ENCODE measurements around the gene SWAP70. TPM values are rescaled to one million over a fixed set of nuclear protein-coding genes. Genes with fewer than 3 reads are reported as not detected.

Gene SWAP70
- total and polyA plus RNA-seq, 9 of the 15 experiments (the other 6 are each of a cell fraction or from before 2014, with no cell fraction given), result 1.7 to 4.9 (median 3.9) TPM

DNA sequence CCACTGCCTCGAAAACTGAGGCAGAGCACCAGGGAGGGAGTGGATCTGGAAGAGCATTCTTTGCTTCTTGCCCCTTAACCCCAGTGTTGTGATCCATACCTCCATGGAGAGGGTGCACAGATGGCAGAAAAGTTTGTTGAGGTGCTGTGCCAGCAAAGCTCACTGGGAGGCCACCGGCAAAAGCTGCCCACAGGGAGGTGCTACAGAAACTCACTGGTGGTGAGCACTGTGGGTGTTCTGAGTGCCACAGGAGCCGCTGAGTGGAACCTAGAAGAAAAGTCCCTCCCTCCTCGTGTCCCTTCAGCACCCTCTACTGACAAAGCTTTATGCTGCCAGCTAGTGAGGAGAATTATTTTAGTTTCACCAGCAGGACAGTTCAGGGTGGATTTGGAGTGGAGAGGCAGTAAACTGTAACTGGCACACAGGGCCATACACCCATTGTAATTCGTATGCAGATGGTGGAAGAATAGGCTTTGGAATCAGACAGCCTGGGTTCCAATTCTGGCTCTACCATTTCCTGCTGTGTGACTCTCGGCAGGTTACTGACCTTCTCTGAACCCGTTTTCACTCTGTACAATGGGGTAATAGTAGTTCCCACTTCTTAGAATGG lies 84.6 kb downstream of the SWAP70 start:
- no peaks in the 10 kb centered on the region for H3K79me2 ChIP-seq (ENCODE audit: control insufficient read depth, insufficient read depth, low read length)
- H3K36me3 ChIP-seq (ENCODE audit: control insufficient read depth, insufficient read depth, low read length), result no peaks in the 10 kb centered on the region
- peak; percentile 96 for FAIRE-seq
- intact Hi-C loops (cut with micrococcal nuclease) (loop anchor here (1.0 kb wide), 2 partner anchors 134 to 213 kb away; no protein-coding TSS in a partner anchor), in situ Hi-C loops (cut with MboI) (loop anchor here (5.0 kb wide), 1 partner anchor 211 kb away; no protein-coding TSS in a partner anchor)
- no peaks in the 10 kb centered on the region for H3K9me1 ChIP-seq (ENCODE audit: control insufficient read depth, insufficient read depth, low read length)
- H3K9me3 ChIP-seq (replicated peaks; ENCODE audit: control insufficient read depth, insufficient read depth, low read depth, low read length), result no peaks in the 10 kb centered on the region
- ChIA-PET CTCF (ENCODE audit: low intra/inter-chr PET ratio) (interaction anchor here (1.6 kb wide), 1 partner anchor 135 kb away, joined by 16 read pairs; no protein-coding TSS in a partner anchor), POLR2A (interaction anchor here (0.5 to 1.7 kb wide), 5 partner anchors 14 to 515 kb away, joined by 3 to 6 read pairs (median 4); partner anchors contain the start of gene ZNF143)
- 29% methylated on average over 7 of the region's 7 CpGs for WGBS (ENCODE audit: insufficient coverage, low coverage, missing lambda C conversion rate)
- no peaks in the 10 kb centered on the region for H3K27me3 ChIP-seq (ENCODE audit: control insufficient read depth in 2 of 2, insufficient read depth in 2 of 2, low read length in 2 of 2)
- H3K27ac ChIP-seq (ENCODE audit: extremely low read depth, low read depth, low read length), result no peak overlapping the region
- peaks cover 0 to 4% of the 10 kb centered on the region in 2 experiments; a peak in 3 of 5 replicates for H3K4me1 ChIP-seq (replicated peaks in 1 of 2; ENCODE audit: control insufficient read depth in 2 of 2, insufficient read depth in 2 of 2, low read length in 2 of 2)
- peak; percentile 36 to 79 (median 56) for DNase-seq (ENCODE audit: extremely low read depth in 1 of 4, low spot score in 3 of 4)
- 0 out of 2 replicates have a peak overlapping the region, but pooled peaks have one; percentile 52 for H2AFZ ChIP-seq (ENCODE audit: low read depth, low read length)
- H3K9ac ChIP-seq (ENCODE audit: insufficient read depth in 1 of 2, low read depth in 2 of 2, low read length in 2 of 2), result peak overlapping the region in 1 of 2 experiments; percentile 60; a peak in 1 of 4 replicates
- peak overlapping the region; percentile 44; the same call in 1 of the 2 replicates for H3K4me2 ChIP-seq (ENCODE audit: insufficient read depth, low read length)
- no peaks in the 10 kb centered on the region for H4K20me1 ChIP-seq (replicated peaks; ENCODE audit: control insufficient read depth, insufficient read depth, low read length)
- BruUV-seq (replicated peaks), result no TSS peak
- ATAC-seq, result peak; percentile 96
- no peak overlapping the region for H3K4me3 ChIP-seq
- TF ChIP-seq, protein P1, sequence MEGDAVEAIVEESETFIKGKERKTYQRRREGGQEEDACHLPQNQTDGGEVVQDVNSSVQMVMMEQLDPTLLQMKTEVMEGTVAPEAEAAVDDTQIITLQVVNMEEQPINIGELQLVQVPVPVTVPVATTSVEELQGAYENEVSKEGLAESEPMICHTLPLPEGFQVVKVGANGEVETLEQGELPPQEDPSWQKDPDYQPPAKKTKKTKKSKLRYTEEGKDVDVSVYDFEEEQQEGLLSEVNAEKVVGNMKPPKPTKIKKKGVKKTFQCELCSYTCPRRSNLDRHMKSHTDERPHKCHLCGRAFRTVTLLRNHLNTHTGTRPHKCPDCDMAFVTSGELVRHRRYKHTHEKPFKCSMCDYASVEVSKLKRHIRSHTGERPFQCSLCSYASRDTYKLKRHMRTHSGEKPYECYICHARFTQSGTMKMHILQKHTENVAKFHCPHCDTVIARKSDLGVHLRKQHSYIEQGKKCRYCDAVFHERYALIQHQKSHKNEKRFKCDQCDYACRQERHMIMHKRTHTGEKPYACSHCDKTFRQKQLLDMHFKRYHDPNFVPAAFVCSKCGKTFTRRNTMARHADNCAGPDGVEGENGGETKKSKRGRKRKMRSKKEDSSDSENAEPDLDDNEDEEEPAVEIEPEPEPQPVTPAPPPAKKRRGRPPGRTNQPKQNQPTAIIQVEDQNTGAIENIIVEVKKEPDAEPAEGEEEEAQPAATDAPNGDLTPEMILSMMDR (IDR thresholded peaks at IDR 0.05 in 2 of 3, conservative IDR thresholded peaks at IDR 0.05 in 1 of 3; ENCODE audit: insufficient read depth in 2 of 3, low read depth in 1 of 3, low read length in 3 of 3), result peak; percentile 89 to 93 (median 92)
- TF ChIP-seq ZNF143 (CRISPR knock-in tag; IDR thresholded peaks at IDR 0.05), result no peak
- TF ChIP-seq SMAD4 (CRISPR knock-in tag; conservative IDR thresholded peaks at IDR 0.05), result 0 out of 2 replicates have a peak, but pooled peaks have one; percentile 28
- peak; percentile 71 for TF ChIP-seq CC2D1A (IDR thresholded peaks at IDR 0.05)
- TF ChIP-seq ADNP (tag; IDR thresholded peaks at IDR 0.05), result 0 out of 2 replicates have a peak, but pooled peaks have one; percentile 48
- TF ChIP-seq ZNF354B (CRISPR knock-in tag; IDR thresholded peaks at IDR 0.05), result no peak
- peak; percentile 49; the same call in 1 of the 2 replicates for TF ChIP-seq SP1 (CRISPR knock-in tag; IDR thresholded peaks at IDR 0.05)
- no peak for TF ChIP-seq SIN3A (IDR thresholded peaks at IDR 0.05; ENCODE audit: borderline replicate concordance in 2 of 2, control insufficient read depth in 1 of 2, low read depth in 2 of 2, low read length in 2 of 2)

Data from K562 (cell line).